GM19023 (cell line): ENCODE results near the gene FYB2.
"Not testable (repeated sequence)": the region's sequence is repeated elsewhere in the genome, so short reads cannot be mapped to it uniquely, and the experiment has no call there.

Source experiments
- ATAC-seq: cut with Tn5 transposase; IDR thresholded peaks from one replicate; pipeline ENCODE4 v1.9.1; 2021; ENCODE audit warnings: mild to moderate bottlenecking, moderate library complexity; ENCODE audit not compliant: unreplicated experiment

FYB2 gene

DNA sequence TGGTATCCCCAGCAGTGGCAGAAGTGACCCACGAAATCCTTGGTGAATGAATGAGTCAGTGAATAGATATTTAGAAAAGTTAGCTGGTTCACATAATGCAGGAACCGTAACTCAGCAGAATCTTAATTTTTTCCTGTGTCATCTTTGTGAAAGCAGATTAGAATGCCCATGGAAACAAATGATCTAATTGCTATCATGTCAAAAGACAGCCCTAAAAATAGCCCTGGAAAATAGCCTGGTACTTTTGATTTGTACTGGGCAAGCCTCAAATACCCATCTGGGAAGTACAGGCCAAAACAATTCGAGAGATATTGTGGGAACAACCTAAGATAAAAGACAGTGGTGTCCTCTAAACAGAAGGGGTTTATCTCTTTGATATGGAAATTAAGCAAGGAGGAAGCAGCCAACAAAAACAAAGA, 21.1 kb downstream of the FYB2 start:
- no peak for ATAC-seq

DNA sequence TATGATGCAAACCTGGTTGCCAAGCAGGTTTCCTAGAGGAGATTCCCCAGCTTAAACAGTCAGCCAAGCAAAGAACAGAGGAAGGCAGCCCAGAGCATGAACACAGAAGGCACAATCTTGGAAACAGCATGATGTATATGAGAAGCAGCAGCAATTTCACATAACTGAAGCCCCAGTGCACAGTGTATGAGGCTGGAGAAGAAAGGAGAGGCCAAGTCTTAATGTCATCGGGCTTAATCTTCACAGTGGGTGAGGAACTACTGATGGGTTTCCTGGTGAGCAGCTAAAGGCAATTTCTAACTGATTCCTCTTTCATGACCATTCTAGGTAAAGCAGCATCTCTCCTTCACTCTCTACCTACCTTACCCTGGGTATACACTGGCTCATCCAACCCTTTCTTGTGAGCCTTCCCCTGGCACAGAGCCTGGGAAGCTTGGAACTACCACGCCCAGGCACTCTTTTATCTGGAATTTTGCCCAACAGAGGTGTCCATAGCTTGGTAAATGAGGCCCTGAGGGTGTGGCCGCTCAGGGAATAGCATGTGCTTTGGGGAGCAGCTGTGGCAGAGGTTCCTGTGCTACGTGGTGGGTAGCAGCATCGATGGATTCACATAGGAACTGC, 22.0 kb downstream of the FYB2 start:
- no peak for ATAC-seq

DNA sequence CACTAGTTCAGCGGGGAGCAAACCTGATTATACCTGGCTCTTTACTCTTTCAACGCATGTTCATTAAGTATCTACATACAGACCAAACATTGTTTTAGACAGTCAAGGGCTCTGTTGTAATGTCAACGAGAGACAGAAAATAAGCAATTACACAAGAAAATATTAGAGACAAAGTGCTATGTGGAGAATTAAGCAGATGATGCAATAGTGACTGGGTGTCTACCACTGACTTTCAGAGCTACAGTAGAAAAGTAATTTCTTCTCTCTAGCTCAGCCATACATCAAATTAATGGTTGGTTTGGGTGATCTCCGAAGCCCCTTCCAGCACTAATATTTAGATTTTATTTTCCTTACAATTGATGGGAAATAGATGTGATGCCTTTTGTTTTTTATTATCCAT, 23.3 kb downstream of the FYB2 start:
- ATAC-seq, result no peak

DNA sequence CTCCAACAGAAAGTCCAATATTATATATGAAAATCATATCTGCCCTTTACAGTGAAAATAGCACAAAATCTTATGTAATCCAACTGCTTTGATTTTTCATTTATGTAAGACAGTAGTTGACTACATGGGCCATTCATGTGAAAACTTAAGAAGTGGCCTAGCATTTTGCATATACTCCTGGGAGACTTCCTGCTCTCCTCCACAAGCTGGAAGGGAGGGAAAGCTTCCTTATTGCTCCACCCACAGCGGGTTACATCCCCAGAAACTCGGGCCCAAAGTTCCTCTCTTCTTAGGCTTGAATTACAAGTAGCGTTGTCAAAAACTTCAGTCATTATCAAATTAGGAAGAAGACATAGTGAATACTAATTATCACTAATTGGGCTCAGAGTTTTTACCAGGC, 29.2 kb downstream of the FYB2 start:
- no peak for ATAC-seq

DNA sequence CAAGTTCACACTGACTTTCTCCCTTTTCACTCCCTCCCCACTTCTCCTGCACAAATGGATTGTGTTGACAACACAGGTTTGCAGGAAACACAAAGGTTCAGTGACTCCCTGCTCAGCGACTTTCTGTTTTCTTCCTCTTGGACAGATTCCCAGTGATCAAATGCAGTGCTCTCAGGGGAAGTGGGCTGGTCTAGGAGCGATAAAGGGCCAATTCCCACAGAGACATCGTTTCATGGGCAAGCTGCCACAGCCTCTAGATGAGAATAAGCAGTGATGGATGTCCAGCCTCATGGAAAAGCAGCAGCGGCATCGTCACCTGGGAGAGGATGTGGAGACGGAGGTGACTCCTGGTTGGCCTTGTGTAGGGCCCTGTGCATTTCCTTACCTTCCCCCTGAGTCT, 30.6 kb downstream of the FYB2 start:
- ATAC-seq, result no peak

DNA sequence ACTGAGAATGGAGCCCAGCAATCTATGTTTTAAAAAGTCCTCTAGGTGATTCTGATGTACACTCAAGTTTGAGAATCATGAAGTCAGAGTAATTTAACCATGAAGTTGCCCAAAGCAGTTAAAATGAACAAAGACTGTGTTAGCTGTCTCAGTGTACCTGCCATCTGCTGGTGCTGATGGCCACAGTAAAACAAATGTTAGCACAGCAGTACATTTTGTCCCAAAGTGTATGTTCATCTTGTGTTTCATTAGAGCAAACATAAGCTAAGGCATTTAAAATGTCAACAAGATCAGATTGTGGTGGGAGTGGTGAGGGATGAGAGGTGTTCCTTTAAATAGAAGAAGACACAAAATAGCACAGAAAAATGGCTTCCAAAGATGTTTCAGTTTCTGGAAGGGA, 31.1 kb downstream of the FYB2 start:
- no peak for ATAC-seq

DNA sequence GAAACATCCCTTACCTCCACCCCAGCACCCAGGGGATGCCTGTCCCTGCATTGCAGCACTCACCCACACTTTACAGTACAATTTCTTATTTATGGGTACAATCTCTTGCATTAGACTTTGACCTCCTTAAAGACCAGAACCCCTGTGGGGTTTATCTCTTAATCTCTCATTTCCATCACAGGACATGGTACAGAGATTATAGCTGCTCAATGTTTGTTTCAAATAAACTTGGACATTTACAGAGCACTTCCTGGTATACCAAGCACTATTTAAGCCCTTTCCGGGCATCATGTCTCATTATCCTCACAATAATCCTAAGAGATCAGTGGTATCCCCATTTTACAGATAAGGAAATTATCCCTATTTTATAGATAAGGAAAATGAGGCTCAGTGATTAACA, 31.9 kb downstream of the FYB2 start:
- no peak for ATAC-seq

DNA sequence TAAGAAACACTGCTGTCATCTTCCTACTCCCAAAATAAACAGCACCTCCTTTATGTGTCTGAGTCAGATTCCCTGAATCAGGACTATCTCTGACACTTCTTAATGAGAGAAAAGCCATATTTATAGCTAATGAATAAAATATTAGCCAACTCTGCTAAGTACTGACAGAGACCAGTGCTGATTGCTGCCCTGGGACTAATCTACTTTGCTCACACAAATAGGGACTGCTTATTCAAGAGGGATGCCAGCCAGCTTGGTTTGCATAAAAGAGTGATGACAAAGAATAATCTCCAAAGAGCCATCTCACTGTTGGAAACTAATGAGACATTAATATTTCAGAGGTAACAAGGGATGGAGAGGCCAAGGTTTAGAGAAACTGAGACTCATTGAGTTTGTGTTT, 36.4 kb downstream of the FYB2 start:
- no peak for ATAC-seq

DNA sequence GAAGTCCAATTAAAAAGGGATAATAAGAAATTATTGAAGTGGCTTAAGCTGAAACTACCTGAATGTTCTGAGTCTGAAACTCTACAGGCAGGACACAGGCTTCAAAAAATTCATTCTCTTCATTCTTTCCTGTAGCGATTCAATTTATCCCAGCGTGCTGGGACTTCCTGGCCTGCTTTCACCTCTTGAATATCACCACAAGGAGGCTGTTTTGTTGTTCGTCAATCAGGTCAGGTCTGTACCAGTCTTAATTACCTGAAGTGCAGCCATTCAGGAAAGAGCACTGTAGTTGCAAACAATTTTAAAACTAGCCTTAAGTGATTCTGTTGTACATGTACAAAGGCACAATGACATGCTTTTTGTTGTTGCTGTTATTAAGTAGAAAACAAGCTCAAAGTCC, 38.4 kb downstream of the FYB2 start:
- ATAC-seq, result no peak

DNA sequence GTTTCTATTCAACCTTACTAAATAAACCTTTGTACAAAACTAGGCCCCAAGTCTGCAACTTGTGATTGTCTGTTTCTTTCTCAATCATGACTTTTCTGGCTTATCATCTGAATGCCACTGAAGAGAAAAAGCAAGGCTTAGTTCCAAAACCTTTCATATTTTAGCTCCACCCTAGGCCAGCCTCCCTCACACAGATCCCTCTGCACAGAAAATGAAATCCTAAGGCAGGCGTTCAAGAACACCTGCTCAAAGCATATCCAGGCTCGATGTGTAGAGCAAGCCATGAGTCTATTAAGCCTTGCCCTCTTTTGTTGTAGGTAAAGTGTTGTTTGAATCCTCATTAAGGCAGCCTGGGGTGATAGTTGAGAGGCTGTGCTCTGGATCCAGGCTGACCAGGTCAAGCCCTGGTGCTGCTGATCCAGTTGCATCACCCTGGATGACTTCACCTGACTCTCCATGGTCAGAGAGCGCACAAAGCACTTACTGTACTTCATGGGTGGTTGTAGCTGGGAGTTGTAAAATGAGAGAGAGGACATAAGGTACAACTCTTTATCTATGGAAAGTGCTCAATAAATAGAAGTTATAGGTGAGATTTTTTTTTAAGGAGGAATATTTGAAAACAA, 39.0 kb downstream of the FYB2 start:
- ATAC-seq, result no peak

DNA sequence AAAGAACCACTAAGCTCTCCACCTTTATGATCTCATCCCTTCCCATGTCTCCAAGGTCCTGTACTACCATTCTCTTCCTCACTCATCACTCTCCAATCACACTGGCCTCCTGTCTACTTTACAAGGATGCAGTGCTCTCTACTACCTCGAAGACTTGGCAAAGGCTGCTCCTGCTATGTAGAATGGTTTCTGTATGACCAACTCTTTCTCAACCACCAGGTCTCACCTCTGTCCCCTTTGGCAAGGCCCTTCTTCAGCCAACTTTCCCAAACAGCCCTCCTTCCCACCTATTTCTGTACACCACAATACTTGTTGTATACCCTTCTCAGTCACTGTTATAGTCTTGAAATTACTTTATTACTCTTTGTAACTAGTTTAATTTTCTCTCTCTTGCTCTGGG, 41.2 kb downstream of the FYB2 start:
- ATAC-seq, result no peak

DNA sequence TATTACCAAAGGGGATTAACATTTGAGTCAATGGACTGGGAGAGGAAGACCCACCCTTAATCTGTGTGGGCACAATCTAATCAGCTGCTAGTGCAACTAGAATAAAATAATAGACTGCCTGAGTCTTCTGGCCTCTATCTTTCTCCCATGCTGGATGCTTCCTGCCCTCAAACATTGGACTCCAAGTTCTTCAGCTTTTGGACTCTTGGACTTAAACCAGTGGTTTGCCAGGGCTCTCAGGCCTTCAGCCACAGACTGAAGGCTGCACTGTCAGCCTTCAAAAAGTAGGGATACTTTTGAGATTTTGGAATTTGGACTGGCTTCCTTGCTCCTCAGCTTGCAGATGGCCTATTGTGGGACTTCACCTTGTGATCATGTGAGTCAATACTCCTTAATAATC, 44.5 kb downstream of the FYB2 start:
- ATAC-seq, result not testable (repeated sequence)

DNA sequence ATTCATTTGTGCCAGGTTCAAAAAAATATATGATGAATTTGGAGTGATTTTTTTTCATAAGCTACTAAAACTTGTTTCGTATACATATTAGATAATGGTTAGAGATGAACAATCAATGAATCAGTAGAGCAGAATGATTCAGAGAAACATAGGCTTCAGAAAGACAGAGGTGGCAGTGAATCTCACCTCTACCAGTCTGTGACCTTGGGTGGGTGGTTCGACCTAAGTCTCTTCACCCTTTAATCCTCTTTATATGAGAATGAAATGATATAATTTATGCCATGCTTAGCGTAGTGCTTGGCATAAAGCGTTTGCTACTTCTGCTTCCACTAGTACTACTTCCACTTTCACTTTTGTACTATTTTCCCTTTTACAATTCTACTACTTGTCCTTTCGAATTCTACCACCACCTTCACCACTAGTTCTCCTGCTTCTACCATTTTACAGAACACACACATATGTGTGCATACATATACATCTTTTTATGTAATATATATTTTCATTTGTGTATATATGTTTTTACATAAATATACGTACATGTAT, 45.1 kb downstream of the FYB2 start:
- ATAC-seq, result no peak

DNA sequence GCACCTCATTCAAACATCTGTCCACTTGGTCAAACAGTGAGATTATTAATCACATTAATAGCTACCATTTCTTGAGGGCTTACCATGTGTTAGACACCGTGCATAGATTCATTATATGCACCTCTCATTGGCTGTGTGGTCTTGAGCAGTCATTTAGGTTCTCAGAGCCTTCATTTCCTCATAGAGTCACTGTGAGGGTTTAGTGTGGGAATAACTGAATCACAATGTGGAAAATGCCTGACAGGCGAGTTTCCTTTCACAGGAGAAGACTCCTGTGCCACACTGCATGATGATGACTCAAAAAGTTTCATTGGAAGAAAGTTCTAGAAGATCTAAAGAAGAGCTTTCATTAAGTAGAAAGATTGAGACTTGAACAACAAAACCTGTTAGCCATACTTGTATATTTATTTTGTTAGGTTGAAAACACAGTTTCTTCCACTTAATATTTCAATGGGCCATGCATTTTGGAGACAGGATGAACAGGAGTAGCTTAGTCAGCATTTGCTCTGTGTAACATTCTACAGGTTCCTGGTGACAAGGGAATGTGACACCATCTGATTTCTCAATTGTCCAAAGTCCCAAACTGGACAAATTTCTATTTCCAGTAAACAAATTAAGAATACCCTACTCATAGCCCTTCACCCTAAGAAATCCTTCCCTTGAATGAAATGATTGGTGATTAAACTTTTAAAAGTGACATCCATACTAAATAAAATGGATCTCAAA, 45.7 kb downstream of the FYB2 start:
- no peak for ATAC-seq

DNA sequence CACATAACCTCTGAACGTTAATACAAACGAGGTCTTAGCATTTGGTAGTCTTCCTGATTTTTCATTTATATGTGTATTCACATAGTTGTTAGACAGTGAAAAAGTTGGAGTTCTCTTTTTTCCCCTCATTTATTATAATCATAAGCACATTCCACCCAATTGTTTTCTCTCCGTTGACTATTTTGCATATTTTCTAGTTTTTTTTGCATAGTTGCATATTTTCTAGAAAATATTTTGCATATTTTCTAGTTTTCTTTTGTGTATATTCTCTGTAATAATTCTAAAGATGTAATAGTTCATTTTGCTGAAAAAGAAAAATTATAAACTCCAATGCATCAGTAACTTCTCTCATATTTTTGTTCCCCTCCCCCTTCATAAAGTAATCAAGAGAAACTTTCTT, 47.5 kb downstream of the FYB2 start:
- ATAC-seq, result no peak

DNA sequence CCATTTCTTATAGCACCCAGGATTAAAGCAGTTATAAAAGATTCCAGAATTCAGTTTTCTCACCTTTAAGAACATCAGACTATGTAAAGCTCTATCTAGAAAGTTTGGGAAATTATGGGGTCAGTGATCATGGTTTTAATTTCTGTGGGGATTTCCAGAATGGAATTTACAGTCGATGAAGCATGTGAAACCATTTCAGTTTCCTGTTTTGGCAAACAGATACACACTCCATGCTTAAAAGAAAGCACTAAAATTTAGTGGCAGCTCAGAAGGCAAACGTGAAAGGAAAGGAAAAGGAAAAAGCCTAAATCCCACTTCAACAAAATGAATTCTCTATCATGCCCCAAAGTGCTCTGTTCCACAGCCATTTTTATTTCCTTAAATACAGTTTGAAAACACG, 60.4 kb downstream of the FYB2 start:
- ATAC-seq, result no peak

DNA sequence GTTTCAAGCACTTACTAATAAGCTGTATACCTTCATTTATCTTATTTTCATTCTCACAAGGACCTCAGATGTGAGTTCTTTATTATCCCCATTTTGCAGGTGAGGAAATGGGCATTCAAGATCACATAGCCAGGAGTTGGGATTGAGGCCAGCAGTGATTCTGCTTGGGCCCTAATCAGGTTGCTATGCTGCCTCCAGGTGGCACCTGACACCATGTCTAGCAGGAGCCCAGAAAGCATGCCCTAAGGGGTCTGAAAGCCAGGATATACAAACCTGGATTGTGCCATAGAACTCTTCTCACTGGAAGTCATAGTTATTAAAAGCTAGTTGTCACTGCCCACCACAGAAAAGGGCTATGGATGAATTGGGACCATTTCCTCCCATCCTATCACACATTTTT, 61.1 kb downstream of the FYB2 start:
- ATAC-seq, result no peak

DNA sequence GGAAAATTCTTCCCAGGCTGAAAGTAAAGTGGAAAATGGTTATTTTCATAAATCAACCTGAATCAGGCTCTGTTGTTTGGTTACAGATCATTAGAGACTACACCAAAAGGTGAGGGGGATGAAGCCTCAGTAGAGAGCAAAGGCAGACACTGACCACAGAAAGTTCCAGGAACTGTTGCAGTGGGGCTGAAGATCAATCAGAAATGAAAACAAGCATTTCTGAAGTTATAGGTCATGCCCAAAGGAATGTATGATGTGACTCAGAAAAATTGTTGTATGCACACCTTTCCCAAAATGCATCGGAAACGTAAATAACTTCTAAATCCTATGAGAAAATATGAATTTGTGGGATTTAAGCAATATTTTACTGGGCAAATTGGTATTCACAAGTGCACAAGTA, 63.3 kb downstream of the FYB2 start:
- ATAC-seq, result no peak

DNA sequence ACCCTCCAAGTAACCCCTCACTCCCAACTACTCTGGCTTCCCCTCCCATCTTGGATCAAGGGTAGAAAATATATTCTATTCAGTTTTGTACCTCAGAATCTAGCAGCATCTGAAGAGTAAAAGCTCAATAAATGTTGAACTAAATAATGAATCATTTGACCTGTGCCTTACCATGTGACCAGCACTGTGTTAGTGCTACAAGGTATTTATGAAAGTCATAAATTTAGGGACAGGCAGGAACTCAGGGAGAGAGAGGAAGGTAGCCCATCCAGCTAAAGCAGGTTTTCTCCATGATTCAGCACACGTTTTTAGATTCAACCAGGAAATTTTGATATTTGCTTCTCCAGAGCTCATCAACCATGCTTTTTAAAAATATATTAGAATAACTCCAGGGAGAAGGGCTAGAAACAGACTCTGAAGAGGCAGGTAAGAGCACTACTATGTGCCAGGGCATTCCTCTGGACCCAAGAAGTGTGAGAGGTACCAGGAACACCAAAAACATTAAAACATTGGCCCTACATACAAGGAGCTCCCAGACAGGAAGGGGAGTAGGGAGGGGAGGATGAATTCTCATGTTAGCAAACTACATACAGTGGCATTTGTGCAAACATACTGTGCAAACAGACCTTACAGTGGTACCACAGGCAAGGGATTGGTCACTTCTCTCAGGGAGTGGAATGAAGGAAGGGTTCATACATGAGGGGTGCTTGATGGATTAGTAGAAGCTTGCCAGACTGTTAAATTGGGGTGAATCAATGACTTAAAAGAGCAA, 64.3 kb downstream of the FYB2 start:
- no peak for ATAC-seq

DNA sequence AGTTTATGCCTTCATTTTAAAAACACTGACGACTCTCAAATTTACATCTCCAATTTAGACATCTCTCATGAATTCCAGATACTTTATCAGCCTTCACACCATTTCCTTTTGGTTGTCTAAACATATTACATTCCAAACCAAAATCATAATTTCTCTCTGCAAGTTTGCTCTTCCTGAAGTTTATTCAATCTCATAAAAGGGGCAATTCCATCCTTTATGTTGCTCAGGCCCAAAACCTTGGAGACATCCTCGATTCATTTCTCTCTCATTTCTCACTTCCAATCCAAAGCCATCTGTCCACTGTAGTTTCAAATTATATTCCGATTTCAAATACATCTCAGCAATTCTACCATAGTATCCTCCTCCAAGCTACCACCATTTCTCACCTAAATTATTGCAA, 74.0 kb downstream of the FYB2 start:
- no peak for ATAC-seq

DNA sequence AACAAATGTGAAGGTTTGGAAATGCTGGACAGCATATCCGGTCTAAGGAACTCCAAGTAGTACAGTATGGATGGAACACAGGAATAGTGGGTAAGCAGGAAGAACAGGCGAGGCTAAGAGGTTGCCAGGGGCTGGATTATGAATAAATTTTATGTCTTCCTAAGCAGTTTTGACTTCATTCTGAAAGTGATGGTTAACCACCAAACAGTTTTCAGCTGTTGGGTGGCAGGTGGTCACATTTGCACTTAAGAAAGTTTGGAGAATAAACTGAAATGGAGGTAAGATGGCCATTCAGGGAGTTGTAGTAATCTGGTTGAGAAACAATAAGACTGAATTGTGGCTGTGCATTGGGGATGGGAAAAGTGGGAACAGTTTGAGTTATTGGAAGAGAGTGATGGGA, 90.2 kb downstream of the FYB2 start:
- ATAC-seq, result no peak

DNA sequence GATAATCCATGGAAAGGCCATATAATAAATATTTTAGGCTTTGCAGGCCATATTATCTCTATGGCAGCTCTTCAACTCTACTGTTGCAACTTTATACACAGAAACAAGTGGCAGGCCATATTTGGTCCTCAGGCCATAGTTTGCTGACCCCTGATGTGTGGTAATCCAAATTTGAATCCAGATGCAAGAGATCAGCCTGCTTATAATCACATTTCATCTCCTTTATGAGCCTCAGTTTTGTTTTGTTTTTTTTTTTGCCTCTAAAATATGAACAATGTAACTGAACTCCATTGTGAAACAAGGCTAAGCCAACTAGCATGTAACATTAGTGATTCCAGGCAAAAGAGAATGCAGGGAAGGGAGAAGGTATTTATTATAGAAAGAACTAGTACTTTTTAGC, 92.5 kb downstream of the FYB2 start:
- no peak for ATAC-seq
